GM19452 (cell line): ENCODE results near the gene USHBP1.
"Not testable (repeated sequence)": the region's sequence is repeated elsewhere in the genome, so short reads cannot be mapped to it uniquely, and the experiment has no call there.

Experiments used
- ATAC-seq: cut with Tn5 transposase; IDR thresholded peaks from one replicate; pipeline ENCODE4 v1.9.1; 2021; ENCODE audit not compliant: unreplicated experiment

USHBP1 gene

GRCh38 chr19:17295551-17295950, 31.0 kb upstream of the USHBP1 start:
- not testable (repeated sequence) for ATAC-seq

GRCh38 chr19:17294051-17294891, 29.7 kb upstream of the USHBP1 start:
- no peak for ATAC-seq

GRCh38 chr19:17293605-17294004, 29.1 kb upstream of the USHBP1 start:
- no peak for ATAC-seq

GRCh38 chr19:17292301-17293074, 27.9 kb upstream of the USHBP1 start:
- ATAC-seq, result peak; percentile 79

GRCh38 chr19:17289489-17289888, 24.9 kb upstream of the USHBP1 start:
- ATAC-seq, result no peak

- ATAC-seq, result no peak
Measured at GRCh38 chr19:17286752-17287151, 22.2 kb upstream of the USHBP1 start.

GRCh38 chr19:17286263-17286662, 21.7 kb upstream of the USHBP1 start:
- no peak for ATAC-seq

- ATAC-seq, result no peak
Measured at GRCh38 chr19:17285415-17286135, 21.0 kb upstream of the USHBP1 start.

- no peak for ATAC-seq
Measured at GRCh38 chr19:17283504-17283996, 19.0 kb upstream of the USHBP1 start.

- ATAC-seq, result no peak
Measured at GRCh38 chr19:17282488-17283125, 18.1 kb upstream of the USHBP1 start.

- no peak for ATAC-seq
Measured at GRCh38 chr19:17281391-17282304, 17.1 kb upstream of the USHBP1 start, which contains the start of gene ANKLE1. Gene ANKLE1 (plus strand): TSS chr19:17281901. CDS start chr19:17281921, 20 bp downstream.

- no peak for ATAC-seq
Measured at GRCh38 chr19:17279436-17279835, 14.9 kb upstream of the USHBP1 start.

GRCh38 chr19:17275441-17276175, 11.1 kb upstream of the USHBP1 start:
- no peak for ATAC-seq

GRCh38 chr19:17274892-17275291, 10.3 kb upstream of the USHBP1 start:
- ATAC-seq, result not testable (repeated sequence)

- no peak for ATAC-seq
Measured at GRCh38 chr19:17268754-17269153, 4.2 kb upstream of the USHBP1 start.

- ATAC-seq, result peak; percentile 84
Measured at GRCh38 chr19:17266975-17267788, 2.6 kb upstream of the USHBP1 start, which contains the start of gene BABAM1. Gene BABAM1 (plus strand): TSS chr19:17267443. CDS start chr19:17268807, 1,364 bp downstream.

- peak; percentile 11 for ATAC-seq
Measured at GRCh38 chr19:17266589-17266974, 2.0 kb upstream of the USHBP1 start.

GRCh38 chr19:17266026-17266425, 1.5 kb upstream of the USHBP1 start:
- no peak for ATAC-seq
